OCI-LY7 (cell line): ENCODE measurements around the gene IFNGR1. TPM values are rescaled to one million over a fixed set of nuclear protein-coding genes. Genes with fewer than 3 reads are reported as not detected.

ENCODE experiments used
- BruUV-seq: library from RNA; stranded (reverse); fragments of 400-500 nt; replicated peaks from 2 replicates; lab custom pipeline; 2021; lab: Mats Ljungman, UMichigan
- CTCF ChIA-PET: fragments of 300-600 bp; sonication (Branson Sonifier 250); formaldehyde crosslinking; loops from one replicate; lab custom pipeline; 2022; ENCODE audit warnings: antibody characterized with exemption; ENCODE audit not compliant: unreplicated experiment; lab: Charles Lee
- POLR2A ChIA-PET: fragments of 300-600 bp; sonication (Branson Sonifier 250); formaldehyde crosslinking; loops from one replicate; lab custom pipeline; 2022; ENCODE audit warnings: antibody characterized with exemption; lab: Charles Lee
- DNase-seq: peaks from one replicate; pipeline ENCODE4 v3.0.0-alpha.2; 2015; ENCODE audit warnings: low spot score
- H2AFZ ChIP-seq: fragments of 200-600 bp; sonication (generic), shearing (Covaris generic); 2 replicates; pipeline ENCODE4 v1.6.1; 2014; ENCODE audit warnings: mild to moderate bottlenecking, antibody characterized with exemption, low read length, moderate library complexity
- H3K27ac ChIP-seq: fragments of 200-600 bp; sonication (generic); 2 replicates; pipeline ENCODE4 v1.5.1; 2014; ENCODE audit warnings: mixed run types, low read depth, mild to moderate bottlenecking, moderate library complexity, low read length, inconsistent platforms; ENCODE audit not compliant: poor library complexity, severe bottlenecking
- H3K36me3 ChIP-seq: fragments of 200-600 bp; sonication (generic); 2 replicates; pipeline ENCODE4 v1.6.1; 2014; ENCODE audit warnings: mild to moderate bottlenecking, antibody characterized with exemption, low read length, moderate library complexity, mixed read lengths; ENCODE audit not compliant: insufficient read depth
- H3K4me1 ChIP-seq: fragments of 200-600 bp; sonication (generic); 2 replicates; pipeline ENCODE4 v1.5.1; 2014; ENCODE audit warnings: mild to moderate bottlenecking, low read length; ENCODE audit not compliant: insufficient read depth, poor library complexity, severe bottlenecking
- H3K4me2 ChIP-seq: fragments of 200-600 bp; sonication (generic); 2 replicates; pipeline ENCODE4 v1.6.1; 2014; ENCODE audit warnings: mild to moderate bottlenecking, low read length
- H3K4me3 ChIP-seq: fragments of 200-600 bp; sonication (generic); 2 replicates; pipeline ENCODE4 v1.5.1; 2014; ENCODE audit warnings: mild to moderate bottlenecking, low read depth, low read length; ENCODE audit not compliant: poor library complexity, severe bottlenecking
- H3K79me2 ChIP-seq: fragments of 200-600 bp; sonication (generic); 2 replicates; pipeline ENCODE4 v1.6.1; 2016; ENCODE audit warnings: low read depth, mild to moderate bottlenecking, low read length, moderate library complexity, mixed read lengths; ENCODE audit not compliant: insufficient read depth
- H3K9me2 ChIP-seq: fragments of 200-600 bp; sonication (generic); 2 replicates; pipeline ENCODE4 v1.6.1; 2016; ENCODE audit warnings: mild to moderate bottlenecking, low read length, mixed read lengths; ENCODE audit not compliant: insufficient read depth
- H3K9me3 ChIP-seq: fragments of 200-600 bp; sonication (generic); 2 replicates; pipeline ENCODE4 v1.6.1; 2014; ENCODE audit warnings: mild to moderate bottlenecking, mixed run types, low read length, mixed read lengths
- H4K20me1 ChIP-seq: fragments of 200-600 bp; sonication (generic); 2 replicates; pipeline ENCODE4 v1.6.1; 2014; ENCODE audit warnings: mild to moderate bottlenecking, antibody characterized with exemption, low read length, moderate library complexity, mixed read lengths; ENCODE audit not compliant: insufficient read depth
- EZH2phosphoT487 ChIP-seq: fragments of 200-600 bp; sonication (generic); IDR thresholded peaks from 2 replicates; pipeline ENCODE4 v1.6.1; 2018; ENCODE audit warnings: low read depth, borderline replicate concordance, mild to moderate bottlenecking, mixed run types, antibody characterized with exemption, low read length, moderate library complexity, mixed read lengths
- intact Hi-C: fragments of 100-400 bp; cut with micrococcal nuclease; formaldehyde crosslinking; loops from one replicate; pipeline ENCODE4 v1.10.0; 2022; ENCODE audit not compliant: unreplicated experiment
- total RNA-seq, 2 experiments: library from RNA; depleted of rRNA in 1 of 2; stranded (reverse); fragments of >200 nt in 1 of 2; shearing (Covaris generic) in 1 of 2; gene quantifications; 2 replicates each; pipeline ENCODE4 v1.2.3, GENCODE V29; 2014 to 2022
- TF ChIP-seq, protein P1 (sequence below): fragments of 200-600 bp; sonication (generic); conservative IDR thresholded peaks from 2 replicates; pipeline ENCODE4 v1.5.1; 2014; ENCODE audit warnings: mild to moderate bottlenecking, antibody characterized with exemption, low read length, moderate library complexity, mixed read lengths

Gene IFNGR1
- total RNA-seq, 2 experiments from 2014 or later = 23.2 to 23.6 TPM

DNA sequence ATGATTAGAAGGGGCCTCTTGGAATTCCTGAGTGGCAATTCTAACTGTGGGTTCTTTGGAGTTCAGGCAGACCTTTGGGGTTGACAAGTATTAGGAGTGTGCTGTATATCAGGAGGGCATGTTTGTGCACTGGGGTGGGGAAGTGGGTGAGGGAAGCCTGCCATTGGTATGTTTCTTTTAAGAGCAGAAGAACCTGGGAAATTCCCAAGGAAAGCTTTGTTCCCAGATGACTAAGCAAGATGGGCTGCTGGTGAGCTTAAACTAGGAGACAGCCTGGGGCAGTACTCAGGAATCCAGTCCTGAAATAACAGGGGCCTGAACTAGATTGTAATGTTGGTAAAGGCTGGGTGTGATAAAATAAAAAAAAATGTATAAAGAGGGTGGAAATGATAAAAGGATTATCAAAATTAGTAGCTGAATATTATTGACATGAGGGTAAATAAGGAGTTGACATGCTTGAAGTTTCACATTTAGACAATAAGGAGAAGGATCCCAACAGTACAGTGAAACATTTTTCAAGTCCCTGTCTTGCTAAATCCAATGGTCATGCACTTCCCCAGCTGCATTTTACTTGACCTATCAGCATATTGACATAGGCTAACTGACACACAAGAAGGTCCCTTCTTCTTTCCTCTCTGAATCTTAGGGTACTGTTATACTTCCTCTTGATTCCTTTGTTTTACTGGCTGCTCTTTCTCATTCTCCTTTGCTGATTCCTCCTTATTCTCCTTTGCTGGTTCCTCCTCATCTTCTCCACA lies 18.4 kb upstream of the IFNGR1 start:
- Histone ChIP-seq H3K9me2 (no peaks in the 10 kb centered on the region), H3K36me3 (no peaks in the 10 kb centered on the region; the same call in 1 of the 2 replicates), H3K27ac (no peak overlapping the region), H3K9me3 (peaks cover 12% of the 10 kb centered on the region; the same call in 1 of the 2 replicates), H3K79me2 (no peaks in the 10 kb centered on the region), H4K20me1 (no peaks in the 10 kb centered on the region), H2AFZ (no peak overlapping the region), H3K4me3 (no peak overlapping the region), H3K4me1 (peaks cover 35% of the 10 kb centered on the region), H3K4me2 (no peak overlapping the region)
- ChIA-PET POLR2A (interaction anchor here (0.6 to 1.9 kb wide), 6 partner anchors 10 to 187 kb away, joined by 3 to 13 read pairs (median 4); no protein-coding TSS in a partner anchor), CTCF (no interaction called here)
- DNase-seq = no peak
- intact Hi-C loops = loop anchor here (10.0 kb wide), 1 partner anchor 1537 kb away; the partner anchor contains the start of gene CCDC28A
- TF ChIP-seq, protein P1, sequence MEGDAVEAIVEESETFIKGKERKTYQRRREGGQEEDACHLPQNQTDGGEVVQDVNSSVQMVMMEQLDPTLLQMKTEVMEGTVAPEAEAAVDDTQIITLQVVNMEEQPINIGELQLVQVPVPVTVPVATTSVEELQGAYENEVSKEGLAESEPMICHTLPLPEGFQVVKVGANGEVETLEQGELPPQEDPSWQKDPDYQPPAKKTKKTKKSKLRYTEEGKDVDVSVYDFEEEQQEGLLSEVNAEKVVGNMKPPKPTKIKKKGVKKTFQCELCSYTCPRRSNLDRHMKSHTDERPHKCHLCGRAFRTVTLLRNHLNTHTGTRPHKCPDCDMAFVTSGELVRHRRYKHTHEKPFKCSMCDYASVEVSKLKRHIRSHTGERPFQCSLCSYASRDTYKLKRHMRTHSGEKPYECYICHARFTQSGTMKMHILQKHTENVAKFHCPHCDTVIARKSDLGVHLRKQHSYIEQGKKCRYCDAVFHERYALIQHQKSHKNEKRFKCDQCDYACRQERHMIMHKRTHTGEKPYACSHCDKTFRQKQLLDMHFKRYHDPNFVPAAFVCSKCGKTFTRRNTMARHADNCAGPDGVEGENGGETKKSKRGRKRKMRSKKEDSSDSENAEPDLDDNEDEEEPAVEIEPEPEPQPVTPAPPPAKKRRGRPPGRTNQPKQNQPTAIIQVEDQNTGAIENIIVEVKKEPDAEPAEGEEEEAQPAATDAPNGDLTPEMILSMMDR = no peak
- TF ChIP-seq EZH2phosphoT487 = no peak
- no TSS peak for BruUV-seq

DNA sequence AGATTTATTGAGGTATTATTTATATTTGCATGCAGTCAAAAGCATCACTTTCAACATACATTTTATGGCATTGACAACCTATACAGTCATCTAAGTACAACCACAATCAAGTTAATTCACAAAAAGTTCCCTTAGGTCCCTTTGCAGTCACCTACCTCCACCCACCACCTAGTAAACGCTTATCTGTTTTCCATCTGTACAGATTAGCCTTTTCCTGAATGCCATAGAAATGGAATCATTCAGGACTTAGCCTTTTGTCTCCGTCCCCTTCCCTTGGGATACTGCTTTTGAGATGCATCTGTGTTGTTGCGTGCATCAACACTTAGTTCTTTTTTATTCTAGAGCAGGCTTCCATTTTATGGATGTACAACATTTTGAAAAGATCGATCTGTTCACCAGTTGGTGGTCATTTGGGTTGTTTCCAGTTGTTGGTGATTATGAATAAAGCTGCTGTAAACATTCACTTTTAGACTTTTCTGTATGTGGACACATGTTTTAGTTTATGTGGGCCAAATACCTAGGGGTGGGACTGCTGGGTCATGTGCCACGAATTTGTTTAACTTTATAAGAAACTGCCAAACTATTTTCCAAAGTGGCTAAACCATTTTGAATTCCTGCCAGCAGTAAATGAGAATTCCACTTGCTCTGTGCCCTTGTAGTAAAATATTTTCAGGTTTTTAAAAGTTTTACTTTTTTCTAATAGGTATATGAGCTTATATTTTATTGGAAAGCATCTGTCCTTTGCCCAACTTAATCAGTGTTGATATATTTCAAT lies 17.6 kb upstream of the IFNGR1 start:
- H4K20me1 ChIP-seq = no peaks in the 10 kb centered on the region
- H3K36me3 ChIP-seq = no peaks in the 10 kb centered on the region; the same call in 1 of the 2 replicates
- DNase-seq = no peak
- no TSS peak for BruUV-seq
- intact Hi-C loops = loop anchor here (10.0 kb wide), 1 partner anchor 1538 kb away; the partner anchor contains the start of gene CCDC28A
- H3K4me2 ChIP-seq = no peak overlapping the region
- peaks cover 41% of the 10 kb centered on the region for H3K4me1 ChIP-seq
- TF ChIP-seq, protein P1 = no peak
- no peak for TF ChIP-seq EZH2phosphoT487
- H3K9me2 ChIP-seq = no peaks in the 10 kb centered on the region
- H3K9me3 ChIP-seq = peaks cover 12% of the 10 kb centered on the region; the same call in 1 of the 2 replicates
- ChIA-PET CTCF (no interaction called here), POLR2A (interaction anchor here (0.5 to 1.9 kb wide), 5 partner anchors 9 to 699 kb away, joined by 3 to 13 read pairs (median 4); no protein-coding TSS in a partner anchor)
- H3K27ac ChIP-seq = no peak overlapping the region
- no peaks in the 10 kb centered on the region for H3K79me2 ChIP-seq
- no peak overlapping the region for H2AFZ ChIP-seq
- no peak overlapping the region for H3K4me3 ChIP-seq
